Measurements from ENCODE around the gene STON2.

The STON2 gene

GRCh38 chr14:81418057-81418790 lies 18.1 kb upstream of the STON2 start:
- no peak for DNase-seq (ENCODE audit: low spot score)

- no peak for DNase-seq (ENCODE audit: low spot score)
Measured at GRCh38 chr14:81416981-81417380, 16.9 kb upstream of the STON2 start.

GRCh38 chr14:81416194-81416952 lies 16.2 kb upstream of the STON2 start:
- DNase-seq (ENCODE audit: low spot score) = no peak

GRCh38 chr14:81415781-81416180 lies 15.7 kb upstream of the STON2 start:
- DNase-seq (ENCODE audit: low spot score) = no peak

GRCh38 chr14:81414123-81414522 lies 14.0 kb upstream of the STON2 start:
- DNase-seq (ENCODE audit: low spot score) = no peak

- DNase-seq (ENCODE audit: low spot score) = no peak
Measured at GRCh38 chr14:81412779-81413178, 12.7 kb upstream of the STON2 start.

- no peak for DNase-seq (ENCODE audit: low spot score)
Measured at GRCh38 chr14:81408595-81408994, 8.5 kb upstream of the STON2 start.

- no peak for DNase-seq (ENCODE audit: low spot score)
Measured at GRCh38 chr14:81406863-81407262, 6.7 kb upstream of the STON2 start.

GRCh38 chr14:81402123-81402495 lies 2.0 kb upstream of the STON2 start:
- no peak for DNase-seq (ENCODE audit: low spot score)

- no peak for DNase-seq (ENCODE audit: low spot score)
Measured at GRCh38 chr14:81401420-81402122, 1.4 kb upstream of the STON2 start.

- no peak for DNase-seq (ENCODE audit: low spot score)
Measured at GRCh38 chr14:81400852-81401251, 728 bp upstream of the STON2 start.

GRCh38 chr14:81398196-81398891 lies 1.8 kb downstream of the STON2 start:
- no peak for DNase-seq (ENCODE audit: low spot score)

- no peak for DNase-seq (ENCODE audit: low spot score)
Measured at GRCh38 chr14:81396113-81396512, 4.0 kb downstream of the STON2 start.

GRCh38 chr14:81394739-81395138 lies 5.4 kb downstream of the STON2 start:
- no peak for DNase-seq (ENCODE audit: low spot score)

- no peak for DNase-seq (ENCODE audit: low spot score)
Measured at GRCh38 chr14:81392976-81393643, 7.0 kb downstream of the STON2 start.

GRCh38 chr14:81392052-81392451 lies 8.1 kb downstream of the STON2 start:
- no peak for DNase-seq (ENCODE audit: low spot score)

- no peak for DNase-seq (ENCODE audit: low spot score)
Measured at GRCh38 chr14:81390696-81391095, 9.4 kb downstream of the STON2 start.

GRCh38 chr14:81388336-81388735 lies 11.8 kb downstream of the STON2 start:
- no peak for DNase-seq (ENCODE audit: low spot score)

- DNase-seq (ENCODE audit: low spot score) = no peak
Measured at GRCh38 chr14:81386290-81386745, 13.8 kb downstream of the STON2 start.

GRCh38 chr14:81385886-81386285 lies 14.2 kb downstream of the STON2 start:
- no peak for DNase-seq (ENCODE audit: low spot score)

GRCh38 chr14:81385419-81385818 lies 14.7 kb downstream of the STON2 start:
- DNase-seq (ENCODE audit: low spot score) = no peak

- DNase-seq (ENCODE audit: low spot score) = no peak
Measured at GRCh38 chr14:81384900-81385299, 15.2 kb downstream of the STON2 start.

Measured in CD4-positive, alpha-beta T cell treated with Interleukin-6 at 100 ng/mL for 8 hours (primary cell).